Measurements from ENCODE around the gene GIPC1.

DNA sequence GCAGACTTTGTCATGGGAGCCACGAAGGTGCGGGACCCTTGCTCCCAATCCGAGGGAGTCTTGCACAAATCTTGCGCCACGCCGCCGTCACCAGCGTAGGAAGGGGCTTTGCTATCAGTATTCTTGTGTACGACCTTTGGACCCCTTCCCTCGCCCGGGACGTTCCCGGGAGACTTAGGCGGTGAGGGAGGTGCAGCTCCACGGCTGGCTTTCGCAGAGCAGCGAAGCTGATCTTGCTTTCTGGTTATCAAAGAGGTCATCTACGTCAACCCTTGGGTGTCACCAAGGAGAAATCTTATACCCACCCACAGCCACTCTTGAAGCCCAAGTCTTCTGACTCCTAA is 34.0 kb upstream of the GIPC1 start:
- TF ChIP-seq CTCF (IDR thresholded peaks at IDR 0.05), result no peak
- no peak for TF ChIP-seq POLR2A (IDR thresholded peaks at IDR 0.05)
- TF ChIP-seq EP300 (IDR thresholded peaks at IDR 0.05), result no peak

Data from tibial nerve (tissue), 4 donors.